Stomach (tissue), 4 donors: ENCODE data around the gene SLC35F3.

Experiments
- EP300 ChIP-seq: sonication (generic); formaldehyde crosslinking; IDR thresholded peaks from one replicate; pipeline ENCODE4 v1.6.1; 2017; ENCODE audit warnings: antibody characterized with exemption
- POLR2AphosphoS5 ChIP-seq, 3 donors: sonication (generic); formaldehyde crosslinking; IDR thresholded peaks; one replicate each; pipeline ENCODE4 v1.6.1; 2016; ENCODE audit warnings: antibody characterized with exemption in 3 of 3

DNA sequence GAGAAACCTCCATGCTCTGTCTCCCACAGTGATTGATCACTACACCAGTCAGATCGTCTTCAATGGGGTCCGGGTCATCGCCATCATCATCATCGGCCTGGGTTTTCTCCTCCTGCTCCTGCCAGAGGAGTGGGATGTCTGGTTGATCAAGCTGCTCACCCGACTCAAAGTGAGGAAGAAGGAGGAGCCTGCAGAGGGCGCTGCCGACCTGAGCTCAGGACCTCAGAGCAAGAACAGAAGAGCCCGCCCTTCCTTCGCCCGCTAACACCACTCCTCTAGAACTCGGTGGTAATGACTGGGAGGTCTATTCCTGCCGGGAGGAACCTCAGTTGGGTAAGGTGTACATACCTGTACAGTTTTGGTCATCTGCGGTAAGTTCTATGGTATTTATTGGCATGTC lies 418.5 kb downstream of the SLC35F3 start:
- TF ChIP-seq POLR2AphosphoS5 (IDR thresholded peaks at IDR 0.05) (no peak), EP300 (no peak)
